Measurements from ENCODE around the gene CUEDC1. TPM values are rescaled to one million over a fixed set of nuclear protein-coding genes. Genes with fewer than 3 reads are reported as not detected.

CUEDC1 gene
- total and polyA plus RNA-seq, 8 donors: 16.5 to 30.4 (median 21.7) TPM

DNA sequence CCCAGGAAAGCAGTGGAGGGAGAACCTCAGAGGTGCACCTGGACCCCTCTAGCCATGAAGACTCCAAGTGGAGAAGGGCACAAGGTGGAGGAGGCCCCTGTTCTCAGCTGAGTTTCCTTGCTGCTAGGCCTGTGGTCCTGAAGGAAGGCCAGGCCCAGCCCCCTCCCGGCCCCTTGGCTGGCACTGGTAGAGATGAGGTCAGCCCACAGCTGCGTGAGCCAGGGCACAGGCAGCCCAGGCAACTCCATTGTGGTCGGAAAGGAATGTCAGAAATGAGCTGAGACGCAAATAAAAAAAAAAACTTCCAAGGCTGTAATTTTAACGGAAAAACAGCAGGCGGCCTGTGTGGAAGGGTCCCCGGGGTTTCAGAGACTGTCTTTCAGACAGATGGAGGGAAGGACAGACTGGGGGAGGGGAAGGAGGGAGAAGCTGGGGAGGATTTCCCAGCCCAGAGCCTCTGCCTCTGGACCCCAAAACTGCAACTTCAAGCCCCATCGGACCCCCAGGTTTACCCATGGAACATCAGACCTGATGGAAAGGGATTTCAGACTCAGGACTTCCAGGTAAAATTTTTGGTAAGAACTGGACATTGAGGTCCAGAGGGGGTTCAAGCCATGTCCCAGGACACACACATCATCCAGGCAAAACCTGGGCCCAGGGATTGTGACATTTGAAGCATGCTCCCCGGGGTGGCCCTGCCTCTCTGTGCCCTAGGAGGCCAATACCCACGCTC lies 79.8 kb downstream of the CUEDC1 start:
- no peak for FAIRE-seq
- H3K27me3 ChIP-seq: no peaks in the 10 kb centered on the region
- ATAC-seq: peak; percentile 66 to 84 (median 84)
- H3K36me3 ChIP-seq: peaks cover 0 to 7% (median 5%) of the 10 kb centered on the region in 3 donors
- no peak overlapping the region for H3K4me3 ChIP-seq
- no peaks in the 10 kb centered on the region for H3K9me3 ChIP-seq
- H3K27ac ChIP-seq: peak overlapping the region; percentile 57 to 85 (median 70)
- TF ChIP-seq, protein P1, sequence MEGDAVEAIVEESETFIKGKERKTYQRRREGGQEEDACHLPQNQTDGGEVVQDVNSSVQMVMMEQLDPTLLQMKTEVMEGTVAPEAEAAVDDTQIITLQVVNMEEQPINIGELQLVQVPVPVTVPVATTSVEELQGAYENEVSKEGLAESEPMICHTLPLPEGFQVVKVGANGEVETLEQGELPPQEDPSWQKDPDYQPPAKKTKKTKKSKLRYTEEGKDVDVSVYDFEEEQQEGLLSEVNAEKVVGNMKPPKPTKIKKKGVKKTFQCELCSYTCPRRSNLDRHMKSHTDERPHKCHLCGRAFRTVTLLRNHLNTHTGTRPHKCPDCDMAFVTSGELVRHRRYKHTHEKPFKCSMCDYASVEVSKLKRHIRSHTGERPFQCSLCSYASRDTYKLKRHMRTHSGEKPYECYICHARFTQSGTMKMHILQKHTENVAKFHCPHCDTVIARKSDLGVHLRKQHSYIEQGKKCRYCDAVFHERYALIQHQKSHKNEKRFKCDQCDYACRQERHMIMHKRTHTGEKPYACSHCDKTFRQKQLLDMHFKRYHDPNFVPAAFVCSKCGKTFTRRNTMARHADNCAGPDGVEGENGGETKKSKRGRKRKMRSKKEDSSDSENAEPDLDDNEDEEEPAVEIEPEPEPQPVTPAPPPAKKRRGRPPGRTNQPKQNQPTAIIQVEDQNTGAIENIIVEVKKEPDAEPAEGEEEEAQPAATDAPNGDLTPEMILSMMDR (IDR thresholded peaks at IDR 0.05): peak in 1 of 4 donors; percentile 18
- WGBS, 2 donors: 50 to 56% methylated on average over 10 of the region's 10 CpGs
- peak in 5 of 6 donors; percentile 54 to 88 (median 72) for DNase-seq
- H3K4me1 ChIP-seq: peaks cover 0 to 10% (median 8%) of the 10 kb centered on the region in 3 donors
- intact Hi-C loops (cut with DNase I): no loop called here

DNA sequence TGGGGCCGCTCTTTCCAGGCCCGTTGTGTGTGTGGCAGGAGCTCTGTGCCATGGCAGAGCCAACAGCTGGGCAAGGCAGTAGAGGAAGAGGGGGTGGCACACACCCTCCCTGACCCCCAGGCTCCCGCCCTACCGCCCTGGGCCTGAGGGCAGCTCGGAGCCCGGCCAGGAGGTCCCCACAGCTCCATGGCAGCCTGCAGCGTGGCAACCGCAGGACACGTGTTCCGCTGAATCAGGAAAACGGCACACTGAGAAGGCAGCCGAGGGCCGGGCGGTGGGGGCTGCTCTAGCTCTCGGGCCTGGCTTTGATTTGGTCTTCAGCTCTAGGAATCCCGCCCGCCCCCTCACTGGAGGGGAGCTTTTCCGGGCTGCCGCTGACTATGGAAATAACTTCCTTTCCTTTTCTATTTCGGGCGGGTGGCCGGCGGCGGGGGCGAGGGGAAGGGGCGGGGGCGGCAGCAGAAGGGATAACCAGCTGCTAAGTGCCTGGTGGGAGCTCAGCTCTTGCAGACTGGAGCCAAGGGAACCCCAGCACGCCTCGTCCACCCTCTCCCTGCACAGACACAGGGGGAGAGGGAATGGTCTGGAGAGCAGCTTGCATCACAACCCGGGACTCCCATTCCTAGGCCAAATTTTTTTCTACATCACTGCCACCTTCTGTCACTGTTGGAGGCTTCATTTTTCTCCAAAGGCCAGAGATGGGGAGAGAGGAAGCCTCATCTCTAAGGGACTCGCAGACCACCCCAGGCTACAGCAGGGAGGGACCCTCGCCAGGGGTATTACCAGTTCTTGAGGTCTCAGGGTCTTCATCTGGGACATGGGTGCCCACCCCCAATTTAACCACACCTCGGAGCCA lies 80.5 kb downstream of the CUEDC1 start:
- Histone ChIP-seq H3K9me3 (no peaks in the 10 kb centered on the region), H3K36me3 (peaks cover 0 to 7% (median 5%) of the 10 kb centered on the region in 3 donors), H3K4me3 (no peak overlapping the region), H3K4me1 (peaks cover 0 to 10% (median 8%) of the 10 kb centered on the region in 3 donors), H3K27ac (peak overlapping the region; percentile 57 to 85 (median 70)), H3K27me3 (no peaks in the 10 kb centered on the region)
- DNase-seq: peak in 3 of 6 donors; percentile 41 to 78 (median 51)
- 74 to 76% methylated on average over 30 to 33 of the region's 33 CpGs for WGBS, 2 donors
- no peak for FAIRE-seq
- ATAC-seq: peak in 3 of 4 donors; percentile 43 to 68 (median 52)
- TF ChIP-seq, protein P1 (IDR thresholded peaks at IDR 0.05): no peak
- intact Hi-C loops (cut with DNase I): no loop called here

DNA sequence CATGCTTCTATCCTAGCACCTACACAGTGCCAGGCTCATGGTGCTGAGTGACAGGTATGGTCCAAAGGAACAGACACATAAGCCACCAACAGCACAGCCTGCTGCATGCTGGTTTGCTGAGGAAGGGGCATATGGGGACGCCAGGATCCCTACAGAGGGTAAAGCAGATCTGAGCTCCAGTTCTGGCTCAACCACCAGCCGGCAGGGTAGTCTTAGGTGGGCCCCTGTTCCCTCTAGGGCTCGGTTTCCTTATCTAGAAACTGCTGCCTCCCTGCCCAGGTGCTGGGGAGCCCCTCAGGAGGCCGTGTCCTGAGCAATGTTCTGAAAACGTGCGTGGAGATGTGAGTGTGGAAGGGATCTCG lies 81.2 kb downstream of the CUEDC1 start:
- DNase-seq: no peak
- TF ChIP-seq, protein P1 (IDR thresholded peaks at IDR 0.05): no peak
- 78 to 81% methylated on average over 7 of the region's 7 CpGs for WGBS, 2 donors
- Histone ChIP-seq H3K36me3 (peaks cover 0 to 5% (median 4%) of the 10 kb centered on the region in 3 donors), H3K27ac (peak overlapping the region in 3 of 4 donors; percentile 65 to 85 (median 76)), H3K27me3 (no peaks in the 10 kb centered on the region), H3K4me1 (peaks cover 3 to 16% (median 6%) of the 10 kb centered on the region in 3 donors), H3K4me3 (no peak overlapping the region), H3K9me3 (no peaks in the 10 kb centered on the region)
- no peak for FAIRE-seq
- intact Hi-C loops (cut with DNase I): no loop called here
- no peak for ATAC-seq

DNA sequence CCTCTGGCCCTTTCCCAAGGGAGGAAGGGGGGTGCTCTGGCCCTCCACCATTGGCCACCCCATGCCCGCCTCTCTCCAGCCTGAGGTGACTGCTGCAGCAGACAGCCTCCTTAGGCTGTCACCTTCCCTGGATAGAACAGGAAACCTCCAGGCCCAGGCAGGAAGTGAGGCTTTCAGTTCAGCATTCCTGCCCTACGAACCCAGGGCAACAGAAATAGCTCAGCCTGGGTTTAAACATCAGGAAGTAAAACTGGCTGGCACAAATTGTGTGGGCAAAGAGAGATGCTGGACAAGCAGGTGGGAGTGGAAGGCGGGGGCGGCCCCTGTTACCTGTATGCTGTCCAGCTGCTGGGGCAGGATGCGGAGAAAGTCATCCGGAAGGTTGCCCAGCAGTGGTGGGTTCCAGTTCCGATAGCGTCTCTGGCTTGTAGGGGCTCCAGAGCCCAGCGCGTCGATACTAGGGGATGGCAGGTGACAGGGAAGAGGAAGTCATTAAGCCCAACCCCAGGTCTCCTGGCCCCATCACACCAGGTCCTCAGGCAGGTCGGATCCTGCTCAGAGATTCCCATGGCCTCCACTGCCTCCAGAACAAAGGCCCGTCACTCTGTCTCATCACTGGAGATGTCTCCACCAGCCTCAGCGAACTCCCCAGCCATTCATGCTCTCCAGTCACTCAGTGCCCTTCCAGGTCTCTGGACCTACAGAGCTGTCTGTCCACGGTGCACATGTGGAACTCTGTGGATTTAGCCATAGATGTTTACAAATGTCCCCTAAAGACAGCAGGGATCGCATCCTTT lies 81.8 kb downstream of the CUEDC1 start:
- TF ChIP-seq, protein P1 (IDR thresholded peaks at IDR 0.05): no peak
- intact Hi-C loops (cut with DNase I): no loop called here
- Histone ChIP-seq H3K4me3 (no peak overlapping the region), H3K9me3 (no peaks in the 10 kb centered on the region), H3K36me3 (no peaks in the 10 kb centered on the region), H3K27ac (peak overlapping the region in 2 of 4 donors; percentile 65 to 76), H3K27me3 (no peaks in the 10 kb centered on the region), H3K4me1 (peaks cover 3 to 22% (median 7%) of the 10 kb centered on the region in 3 donors)
- DNase-seq: peak in 1 of 6 donors; percentile 38
- no peak for FAIRE-seq
- no peak for ATAC-seq
- 90 to 94% methylated on average over 15 to 16 of the region's 16 CpGs for WGBS, 2 donors
